Choroid plexus epithelial cell (primary cell): Measurements from ENCODE around the gene FNIP1.
"Not testable (repeated sequence)": the region's sequence is repeated elsewhere in the genome, so short reads cannot be mapped to it uniquely, and the experiment has no call there.

Source experiments
- DNase-seq: peaks from one replicate; pipeline ENCODE4 v3.0.0-alpha.2; 2010; ENCODE audit warnings: low read depth
- H3K4me3 ChIP-seq: 2 replicates; pipeline ENCODE4 v1.5.1; 2011; ENCODE audit warnings: low read depth, mild to moderate bottlenecking, control low read depth, low read length, moderate library complexity
- CTCF ChIP-seq: conservative IDR thresholded peaks from 2 replicates; pipeline ENCODE4 v1.5.1; 2011; ENCODE audit warnings: low read depth, mild to moderate bottlenecking, control low read depth, inconsistent platforms, low read length, moderate library complexity

FNIP1 gene

DNA sequence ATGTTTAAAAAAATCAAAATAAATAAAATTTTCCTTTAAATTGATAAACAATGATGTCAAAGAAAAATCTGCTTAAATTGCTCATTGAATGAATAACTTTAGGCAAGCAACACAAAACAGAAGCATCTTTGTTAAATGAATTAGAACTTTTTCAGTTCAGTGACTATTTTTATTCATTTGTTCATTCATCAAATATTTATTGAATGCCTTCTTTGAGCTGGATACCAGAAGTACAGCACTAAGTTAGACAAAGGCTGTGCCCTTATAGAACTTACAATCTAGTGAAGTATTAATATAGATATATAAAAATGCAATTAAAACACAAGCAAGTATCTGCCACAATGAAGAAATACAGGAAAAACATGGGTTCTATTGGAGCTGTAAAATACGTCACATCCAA lies 10.8 kb downstream of the FNIP1 start:
- TF ChIP-seq CTCF: no peak
- no peak overlapping the region for H3K4me3 ChIP-seq
- DNase-seq: no peak

GRCh38 chr5:131783874-131784273 lies 12.9 kb downstream of the FNIP1 start:
- TF ChIP-seq CTCF: no peak
- DNase-seq: no peak
- no peak overlapping the region for H3K4me3 ChIP-seq

DNA sequence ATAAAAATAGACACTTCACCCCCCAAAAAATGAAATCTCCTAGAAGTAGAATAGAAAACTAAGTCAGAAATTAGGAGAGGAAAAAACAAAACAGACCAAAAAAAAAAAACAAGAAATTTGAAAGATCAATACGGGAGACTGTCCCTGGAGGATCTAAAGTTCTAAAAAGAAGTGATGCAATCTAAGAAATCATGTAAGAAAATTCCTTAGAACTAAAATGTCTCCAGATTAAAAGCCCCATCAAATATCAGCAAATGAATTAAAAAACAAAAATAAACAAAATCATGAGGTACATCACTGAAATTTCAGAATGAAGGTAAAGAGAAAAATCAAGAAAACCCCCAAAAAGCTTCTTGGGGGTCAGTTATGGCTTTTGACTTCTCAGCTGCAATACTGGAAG lies 13.5 kb downstream of the FNIP1 start:
- no peak overlapping the region for H3K4me3 ChIP-seq
- no peak for DNase-seq
- TF ChIP-seq CTCF: no peak

DNA sequence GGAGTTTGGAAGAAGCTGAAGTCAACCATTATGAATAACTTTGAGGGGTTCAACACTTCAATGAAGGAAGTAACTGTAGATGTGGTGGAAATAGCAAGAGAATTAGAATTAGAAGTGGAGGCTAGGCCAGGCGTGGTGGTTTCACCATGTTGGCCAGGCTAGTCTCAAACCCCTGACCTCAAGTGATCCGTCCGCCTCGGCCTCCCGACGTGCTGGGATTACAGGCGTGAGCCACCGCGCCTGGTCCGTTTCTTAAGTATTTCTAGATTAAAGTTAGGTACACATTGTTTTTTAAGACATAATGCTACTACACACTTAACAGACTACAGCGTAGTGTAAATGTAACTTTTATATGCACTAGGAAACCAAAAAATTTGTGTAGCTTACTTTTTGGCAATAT lies 14.1 kb downstream of the FNIP1 start:
- no peak for DNase-seq
- H3K4me3 ChIP-seq: no peak overlapping the region
- TF ChIP-seq CTCF: no peak

- H3K4me3 ChIP-seq, DNase-seq: not testable (repeated sequence)
Observed at GRCh38 chr5:131778141-131778540, 18.7 kb downstream of the FNIP1 start.

DNA sequence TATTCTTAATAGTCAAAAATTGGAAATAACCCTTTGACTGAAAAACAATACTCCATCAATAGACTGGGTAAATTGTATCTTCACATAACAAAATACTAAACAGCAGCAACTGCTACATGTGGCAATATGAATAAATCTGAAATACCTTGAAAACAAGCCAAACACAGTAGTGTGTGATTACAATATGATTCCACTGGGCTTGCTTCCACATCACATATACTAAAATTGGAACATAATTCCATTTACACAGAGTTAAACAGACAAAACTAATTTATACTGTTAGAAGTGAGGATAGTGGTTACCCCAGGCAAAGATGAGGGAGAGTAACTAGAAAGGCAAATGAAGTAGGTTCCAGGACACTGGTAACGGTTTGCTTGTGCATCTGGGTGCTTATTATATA lies 20.4 kb downstream of the FNIP1 start:
- no peak for TF ChIP-seq CTCF
- DNase-seq: peak; percentile 20

GRCh38 chr5:131774652-131775367 lies 22.0 kb downstream of the FNIP1 start:
- DNase-seq: no peak
- no peak for TF ChIP-seq CTCF
- no peak overlapping the region for H3K4me3 ChIP-seq

More for the DNA sequence above, 20.4 kb downstream of the FNIP1 start:
- H3K4me3 ChIP-seq: no peak overlapping the region

DNA sequence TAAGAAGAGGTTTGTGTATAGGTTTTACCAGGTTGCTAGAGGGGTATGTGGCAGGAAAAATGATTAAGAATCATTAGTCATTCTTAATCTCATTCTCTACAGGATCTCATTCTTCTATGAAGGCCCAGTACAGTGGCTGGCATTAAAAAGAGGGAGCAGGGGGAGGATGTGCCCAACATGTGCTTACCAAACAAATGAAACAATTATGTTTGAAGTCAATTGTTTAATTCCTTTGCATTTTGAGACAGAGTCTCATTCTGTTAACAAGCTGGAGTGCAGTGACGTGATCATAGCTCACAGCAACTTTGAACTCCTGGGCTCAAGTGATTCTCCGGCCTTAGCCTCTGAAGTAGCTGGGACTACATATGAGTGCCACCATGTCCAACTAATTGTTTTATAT lies 23.0 kb downstream of the FNIP1 start:
- no peak for TF ChIP-seq CTCF
- DNase-seq: no peak
- H3K4me3 ChIP-seq: no peak overlapping the region
